ENCODE data around the gene INPP5A. TPM values are rescaled to one million over a fixed set of nuclear protein-coding genes. Genes with fewer than 3 reads are reported as not detected.
A peak's percentile ranks its signal among the peaks of the same experiment; 100 is the strongest.

INPP5A gene
- total and polyA plus RNA-seq, 11 donors, result 38.6 to 179 (median 102) TPM

- peak in 1 of 5 donors; percentile 16 for DNase-seq
- peaks cover 0 to 44% (median 4%) of the 10 kb centered on the region in 12 donors for H3K4me1 ChIP-seq
These were observed 76.2 kb downstream of the INPP5A start for GRCh38 chr10:132613566-132614348.

GRCh38 chr10:132614431-132615340 is 77.1 kb downstream of the INPP5A start:
- intact Hi-C loops (cut with DNase I), result no loop called here
- 93 to 95% (median 94%) methylated on average over 30 to 32 of the region's 32 CpGs for WGBS, 4 donors
- no peak overlapping the region for H3K27ac ChIP-seq

More at GRCh38 chr10:132613566-132614348, 76.2 kb downstream of the INPP5A start:
- intact Hi-C loops (cut with DNase I), result no loop called here
- peaks cover 0 to 3% (median 0%) of the 10 kb centered on the region in 12 donors for H3K9me3 ChIP-seq
- ATAC-seq, result no peak
- H3K27ac ChIP-seq, result no peak overlapping the region
- no peaks in the 10 kb centered on the region for H3K27me3 ChIP-seq
- no peak overlapping the region for H3K4me3 ChIP-seq
- TF ChIP-seq POLR2A (IDR thresholded peaks at IDR 0.05) (no peak), CTCF (IDR thresholded peaks at IDR 0.05) (no peak)
- WGBS, 4 donors, result 95 to 98% (median 97%) methylated on average over 22 of the region's 22 CpGs
- peaks cover 0 to 14% (median 0%) of the 10 kb centered on the region in 9 donors for H3K36me3 ChIP-seq

GRCh38 chr10:132615341-132616169 is 78.0 kb downstream of the INPP5A start:
- peaks cover 0 to 14% (median 4%) of the 10 kb centered on the region in 9 donors for H3K36me3 ChIP-seq
- H3K4me1 ChIP-seq, result peaks cover 0 to 39% (median 3%) of the 10 kb centered on the region in 12 donors
- ATAC-seq (no peak), DNase-seq (peak in 2 of 5 donors; percentile 15 to 46)
- H3K27me3 ChIP-seq, result no peaks in the 10 kb centered on the region
- intact Hi-C loops (cut with DNase I), result no loop called here
- peaks cover 0 to 20% (median 11%) of the 10 kb centered on the region in 12 donors for H3K9me3 ChIP-seq
- WGBS, 4 donors, result 91 to 97% (median 94%) methylated on average over 22 of the region's 22 CpGs
- H3K27ac ChIP-seq, result no peak overlapping the region
- no peak overlapping the region for H3K4me3 ChIP-seq
- TF ChIP-seq CTCF (IDR thresholded peaks at IDR 0.05), result no peak
- TF ChIP-seq POLR2A (IDR thresholded peaks at IDR 0.05), result no peak

More at GRCh38 chr10:132614431-132615340, 77.1 kb downstream of the INPP5A start:
- no peaks in the 10 kb centered on the region for H3K27me3 ChIP-seq
- no peak for TF ChIP-seq POLR2A (IDR thresholded peaks at IDR 0.05)
- TF ChIP-seq CTCF (IDR thresholded peaks at IDR 0.05), result no peak
- peaks cover 0 to 46% (median 5%) of the 10 kb centered on the region in 12 donors for H3K4me1 ChIP-seq
- H3K4me3 ChIP-seq, result no peak overlapping the region
- no peak for ATAC-seq
- peaks cover 0 to 14% (median 0%) of the 10 kb centered on the region in 9 donors for H3K36me3 ChIP-seq
- peaks cover 0 to 11% (median 3%) of the 10 kb centered on the region in 12 donors for H3K9me3 ChIP-seq
- DNase-seq, result peak in 2 of 5 donors; percentile 16 to 51
